Erythroblast (primary cell): ENCODE data around the gene PPP1CB.
"Not testable (repeated sequence)": the region's sequence is repeated elsewhere in the genome, so short reads cannot be mapped to it uniquely, and the experiment has no call there.

Experiments used
- GATA1 ChIP-seq: IDR thresholded peaks from 2 replicates; pipeline ENCODE4 v1.6.1; 2011; ENCODE audit warnings: low read depth, mild to moderate bottlenecking, control low read depth, low read length, moderate library complexity
- POLR2A ChIP-seq: IDR thresholded peaks from 2 replicates; pipeline ENCODE4 v1.6.1; 2011; ENCODE audit warnings: mild to moderate bottlenecking, low read length

DNA sequence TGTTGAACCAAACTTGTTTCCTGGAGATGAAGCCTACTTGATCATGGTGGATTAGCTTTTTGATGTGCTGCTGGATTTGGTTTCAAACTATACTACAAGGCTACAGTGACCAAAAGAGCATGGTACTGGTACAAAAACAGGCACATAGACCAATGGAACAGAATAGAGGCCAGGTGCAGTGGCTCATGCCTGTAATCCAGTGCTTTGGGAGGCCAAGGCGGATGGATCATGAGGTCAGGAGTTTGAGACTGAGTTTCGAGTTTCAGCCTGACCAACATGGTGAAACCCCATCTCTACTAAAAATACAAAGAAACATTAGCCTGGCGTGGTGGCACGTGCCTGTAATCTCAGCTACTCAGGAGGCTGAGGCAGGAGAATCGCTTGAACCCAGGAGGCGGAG is 9.0 kb upstream of the PPP1CB start:
- TF ChIP-seq POLR2A, GATA1: not testable (repeated sequence)
